Coronary artery (tissue), 2 donors: ENCODE results near the gene TAPT1.
"Not testable (repeated sequence)": the region's sequence is repeated elsewhere in the genome, so short reads cannot be mapped to it uniquely, and the experiment has no call there.

Experiments used
- DNase-seq: peaks from one replicate; pipeline ENCODE4 v3.0.0-alpha.2; 2017; ENCODE audit warnings: low spot score
- H3K27ac ChIP-seq, 2 donors: fragments of 200-600 bp; sonication (generic); one replicate each; pipeline ENCODE4 v1.5.1; 2016 to 2019
- H3K4me3 ChIP-seq: fragments of 200-600 bp; sonication (generic); 2 replicates; pipeline ENCODE4 v1.5.1; 2016; ENCODE audit warnings: mild to moderate bottlenecking, moderate library complexity
- TF ChIP-seq, protein P1 (sequence below): fragments of 200-600 bp; sonication (generic); IDR thresholded peaks from one replicate; pipeline ENCODE4 v1.5.1; 2019; ENCODE audit warnings: antibody characterized with exemption

Gene TAPT1

DNA sequence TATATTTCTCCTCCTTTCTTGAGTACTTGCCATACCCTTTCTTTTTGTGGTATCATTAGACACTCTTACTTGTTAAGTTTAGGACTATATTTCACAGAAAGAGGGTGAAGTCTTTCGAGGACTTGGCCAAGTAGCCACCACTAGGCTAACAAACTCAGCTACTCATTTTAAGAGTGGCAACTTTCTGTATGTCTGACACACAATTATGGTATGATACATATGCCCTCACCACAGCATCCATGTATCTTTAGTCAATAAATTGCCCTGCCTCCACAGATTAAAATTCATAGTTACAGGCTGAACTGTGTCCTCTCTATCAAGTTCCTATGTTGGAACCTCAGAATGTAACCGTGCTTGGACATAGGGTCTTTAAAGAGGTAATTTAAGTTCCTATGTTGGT lies 23.2 kb downstream of the TAPT1 start:
- Histone ChIP-seq H3K4me3 (no peak overlapping the region), H3K27ac (no peak overlapping the region)
- TF ChIP-seq, protein P1, sequence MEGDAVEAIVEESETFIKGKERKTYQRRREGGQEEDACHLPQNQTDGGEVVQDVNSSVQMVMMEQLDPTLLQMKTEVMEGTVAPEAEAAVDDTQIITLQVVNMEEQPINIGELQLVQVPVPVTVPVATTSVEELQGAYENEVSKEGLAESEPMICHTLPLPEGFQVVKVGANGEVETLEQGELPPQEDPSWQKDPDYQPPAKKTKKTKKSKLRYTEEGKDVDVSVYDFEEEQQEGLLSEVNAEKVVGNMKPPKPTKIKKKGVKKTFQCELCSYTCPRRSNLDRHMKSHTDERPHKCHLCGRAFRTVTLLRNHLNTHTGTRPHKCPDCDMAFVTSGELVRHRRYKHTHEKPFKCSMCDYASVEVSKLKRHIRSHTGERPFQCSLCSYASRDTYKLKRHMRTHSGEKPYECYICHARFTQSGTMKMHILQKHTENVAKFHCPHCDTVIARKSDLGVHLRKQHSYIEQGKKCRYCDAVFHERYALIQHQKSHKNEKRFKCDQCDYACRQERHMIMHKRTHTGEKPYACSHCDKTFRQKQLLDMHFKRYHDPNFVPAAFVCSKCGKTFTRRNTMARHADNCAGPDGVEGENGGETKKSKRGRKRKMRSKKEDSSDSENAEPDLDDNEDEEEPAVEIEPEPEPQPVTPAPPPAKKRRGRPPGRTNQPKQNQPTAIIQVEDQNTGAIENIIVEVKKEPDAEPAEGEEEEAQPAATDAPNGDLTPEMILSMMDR, result no peak
- no peak for DNase-seq

- TF ChIP-seq, protein P1, result no peak
- no peak for DNase-seq
- no peak overlapping the region for H3K27ac ChIP-seq
Observed at GRCh38 chr4:16202598-16202997, 23.7 kb downstream of the TAPT1 start.

DNA sequence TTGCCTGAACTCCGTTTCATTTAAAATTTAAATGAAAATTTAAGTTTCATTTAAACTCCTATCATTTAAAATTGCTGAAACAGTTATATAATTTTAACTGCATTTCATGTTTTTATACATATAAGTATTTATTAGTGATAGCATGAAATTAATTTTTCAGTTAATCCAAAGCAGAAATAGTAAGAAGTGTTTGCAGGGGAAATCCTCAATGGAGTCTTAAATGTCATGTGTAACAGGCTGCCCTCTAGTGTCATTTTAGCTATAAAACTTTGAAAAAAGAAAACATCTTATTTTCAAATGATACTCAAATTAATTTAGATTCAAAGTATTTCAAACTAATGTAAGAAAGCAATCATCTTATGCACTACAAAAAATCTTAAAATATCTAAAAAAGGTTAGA lies 27.2 kb downstream of the TAPT1 start:
- DNase-seq, result no peak
- H3K27ac ChIP-seq, result no peak overlapping the region
- TF ChIP-seq, protein P1, result no peak

More at GRCh38 chr4:16202598-16202997, 23.7 kb downstream of the TAPT1 start:
- H3K4me3 ChIP-seq, result no peak overlapping the region

DNA sequence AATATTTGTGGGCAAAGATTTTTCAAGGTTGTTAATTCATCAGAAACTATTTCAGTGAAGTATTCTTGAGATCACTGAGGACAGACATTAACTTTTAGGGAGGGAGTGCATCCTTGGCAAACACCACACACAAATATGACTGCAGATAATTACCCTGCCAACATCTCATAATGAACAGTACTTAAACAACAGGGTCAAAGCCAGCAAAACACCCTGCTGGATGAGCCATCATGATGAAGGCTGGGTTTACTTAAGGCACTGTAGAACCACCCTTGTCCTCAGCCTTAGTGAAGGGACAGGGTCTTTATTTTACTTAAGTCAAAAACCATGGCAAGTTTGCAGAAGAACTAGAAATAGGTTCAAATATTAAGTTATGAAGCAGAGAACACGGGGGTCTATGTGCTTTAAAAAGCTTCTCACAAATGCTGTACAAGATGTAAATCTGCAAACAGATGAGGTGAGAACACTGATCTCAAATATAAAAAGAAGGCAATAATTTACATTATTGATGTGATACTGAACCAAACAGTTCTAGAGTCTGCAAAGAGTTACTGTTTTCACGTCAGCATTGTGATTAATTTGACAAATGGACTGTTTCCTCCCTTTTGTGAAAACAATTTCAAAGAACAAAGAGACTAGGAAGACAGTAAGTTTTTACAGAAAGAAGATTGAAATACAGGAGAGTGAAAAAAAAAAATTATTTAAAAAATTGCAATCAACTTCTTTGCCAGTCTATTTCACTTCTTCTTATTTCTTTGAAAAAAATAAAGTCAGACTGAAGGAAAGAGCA lies 28.2 kb downstream of the TAPT1 start:
- DNase-seq, result no peak
- Histone ChIP-seq H3K4me3 (no peak overlapping the region), H3K27ac (no peak overlapping the region)
- TF ChIP-seq, protein P1, result no peak

More for the DNA sequence above, 27.2 kb downstream of the TAPT1 start:
- H3K4me3 ChIP-seq, result no peak overlapping the region

GRCh38 chr4:16196482-16197393 lies 29.5 kb downstream of the TAPT1 start:
- TF ChIP-seq, protein P1, result peak; percentile 26
- Histone ChIP-seq H3K4me3 (peak overlapping the region; percentile 61), H3K27ac (peak overlapping the region; percentile 67 to 76)
- DNase-seq, result no peak

DNA sequence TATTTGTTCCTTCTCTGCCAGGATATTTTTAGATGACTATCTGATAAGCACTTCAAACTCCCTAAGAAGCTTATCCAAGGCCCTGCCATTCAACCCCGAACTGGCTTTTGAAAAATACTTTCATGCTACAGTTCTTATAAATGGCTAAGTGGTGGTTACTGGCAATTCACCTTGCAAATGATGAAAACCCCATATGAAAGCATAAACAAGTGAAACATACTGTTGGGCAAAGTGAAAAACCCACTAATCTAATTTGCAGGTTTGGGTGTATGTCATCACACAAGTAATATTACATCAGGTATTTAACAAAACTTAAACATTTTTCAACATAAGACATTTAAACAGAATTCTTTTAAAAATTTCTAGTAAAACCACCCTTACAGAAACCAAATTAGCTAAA lies 31.1 kb downstream of the TAPT1 start:
- DNase-seq, result no peak

DNA sequence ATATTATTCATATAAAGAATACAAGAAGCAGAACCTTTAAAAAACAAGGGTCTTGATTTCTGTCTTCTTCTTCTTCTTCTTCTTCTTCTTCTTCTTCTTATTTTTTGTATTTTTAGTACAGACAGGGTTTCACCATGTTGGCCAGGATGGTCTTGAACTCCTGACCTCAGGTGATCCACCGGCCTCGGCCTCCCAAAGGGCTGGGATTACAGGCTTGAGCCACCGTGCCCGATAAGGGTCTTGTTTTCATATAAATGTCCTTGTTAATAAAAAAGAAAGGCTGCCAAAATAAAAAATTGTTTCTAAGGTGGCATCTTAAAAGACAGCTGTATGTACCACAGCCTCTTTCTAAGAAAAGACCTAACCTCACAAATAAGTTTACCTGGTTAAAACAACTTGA lies 31.5 kb downstream of the TAPT1 start:
- not testable (repeated sequence) for DNase-seq, H3K4me3 ChIP-seq, H3K27ac ChIP-seq

More for the DNA sequence above, 31.1 kb downstream of the TAPT1 start:
- TF ChIP-seq, protein P1, result no peak
- Histone ChIP-seq H3K27ac (no peak overlapping the region), H3K4me3 (no peak overlapping the region)
